Neural crest cell (in vitro differentiated cells): ENCODE data around the gene FFAR3. TPM values are rescaled to one million over a fixed set of nuclear protein-coding genes. Genes with fewer than 3 reads are reported as not detected.
"Not testable (repeated sequence)": the region's sequence is repeated elsewhere in the genome, so short reads cannot be mapped to it uniquely, and the experiment has no call there.

Source experiments
- DNase-seq: peaks from one replicate; pipeline ENCODE4 v3.0.0; 2021; ENCODE audit warnings: low read depth, mixed read lengths, low spot score
- H3K27ac Mint-ChIP-seq: one replicate; pipeline ENCODE4 v1.8.0; 2021; ENCODE audit warnings: mild to moderate bottlenecking, mixed read lengths; ENCODE audit not compliant: unreplicated experiment
- H3K27me3 Mint-ChIP-seq: 2 replicates; pipeline ENCODE4 v1.8.0; 2021; ENCODE audit warnings: low read depth, mild to moderate bottlenecking, mixed read lengths
- H3K36me3 Mint-ChIP-seq: 2 replicates; pipeline ENCODE4 v1.8.0; 2021; ENCODE audit warnings: low read depth, mild to moderate bottlenecking, mixed read lengths
- H3K4me1 Mint-ChIP-seq: 2 replicates; pipeline ENCODE4 v1.8.0; 2021; ENCODE audit warnings: mixed read lengths
- H3K4me3 Mint-ChIP-seq: one replicate; pipeline ENCODE4 v1.8.0; 2021; ENCODE audit warnings: mild to moderate bottlenecking, mixed read lengths
- H3K9me3 Mint-ChIP-seq: 2 replicates; pipeline ENCODE4 v1.8.0; 2021; ENCODE audit warnings: mixed read lengths
- CTCF ChIP-seq: fragments of 200-600 bp; sonication (generic); conservative IDR thresholded peaks from 2 replicates; pipeline ENCODE4 v1.5.0; 2021; ENCODE audit warnings: antibody characterized with exemption, mild to moderate bottlenecking
- total RNA-seq: library from RNA; stranded (reverse); gene quantifications from 2 replicates; pipeline ENCODE4 v1.2.1, GENCODE V29; 2021

Gene FFAR3
- total RNA-seq, 1 donor from 2014 or later = not detected

GRCh38 chr19:35368378-35368777 is 10.1 kb downstream of the FFAR3 start:
- H3K36me3 Mint-ChIP-seq = no peaks in the 10 kb centered on the region
- no peaks in the 10 kb centered on the region for H3K9me3 Mint-ChIP-seq
- TF ChIP-seq CTCF = no peak
- H3K4me1 Mint-ChIP-seq = no peaks in the 10 kb centered on the region
- no peak overlapping the region for H3K27ac Mint-ChIP-seq
- no peak for DNase-seq
- H3K27me3 Mint-ChIP-seq = peaks cover 31% of the 10 kb centered on the region
- no peak overlapping the region for H3K4me3 Mint-ChIP-seq

GRCh38 chr19:35369522-35369921 is 11.3 kb downstream of the FFAR3 start:
- Mint-ChIP-seq H3K27ac (no peak overlapping the region), H3K9me3 (no peaks in the 10 kb centered on the region), H3K36me3 (no peaks in the 10 kb centered on the region), H3K4me1 (no peaks in the 10 kb centered on the region), H3K4me3 (no peak overlapping the region), H3K27me3 (peaks cover 42% of the 10 kb centered on the region)
- TF ChIP-seq CTCF = no peak
- DNase-seq = no peak

GRCh38 chr19:35370722-35371121 is 12.5 kb downstream of the FFAR3 start, which contains the start of gene GPR42:
Gene GPR42 (plus strand): TSS chr19:35371068. CDS start chr19:35371360, 292 bp downstream.
- Mint-ChIP-seq H3K9me3 (no peaks in the 10 kb centered on the region), H3K27ac (no peak within 1 kb of the TSS), H3K36me3 (no peaks in the 10 kb centered on the region), H3K27me3 (peaks cover 51% of the 10 kb centered on the region), H3K4me1 (no peaks in the 10 kb centered on the region), H3K4me3 (no peak within 1 kb of the TSS)
- no peak for TF ChIP-seq CTCF
- no peak for DNase-seq

GRCh38 chr19:35373492-35373891 is 15.2 kb downstream of the FFAR3 start:
- no peak for TF ChIP-seq CTCF
- Mint-ChIP-seq H3K4me3 (no peak overlapping the region), H3K27me3 (peaks cover 54% of the 10 kb centered on the region), H3K36me3 (no peaks in the 10 kb centered on the region), H3K9me3 (no peaks in the 10 kb centered on the region), H3K27ac (no peak overlapping the region), H3K4me1 (no peaks in the 10 kb centered on the region)
- no peak for DNase-seq

- H3K9me3 Mint-ChIP-seq, DNase-seq, H3K36me3 Mint-ChIP-seq, H3K4me3 Mint-ChIP-seq, H3K27ac Mint-ChIP-seq, H3K4me1 Mint-ChIP-seq: not testable (repeated sequence)
- peaks cover 53% of the 10 kb centered on the region for H3K27me3 Mint-ChIP-seq
Measured at GRCh38 chr19:35374031-35374430, 15.8 kb downstream of the FFAR3 start.

GRCh38 chr19:35375505-35376307 is 17.4 kb downstream of the FFAR3 start:
- Mint-ChIP-seq H3K4me3 (no peak overlapping the region), H3K4me1 (no peaks in the 10 kb centered on the region), H3K36me3 (no peaks in the 10 kb centered on the region), H3K27me3 (peaks cover 53% of the 10 kb centered on the region), H3K9me3 (no peaks in the 10 kb centered on the region), H3K27ac (no peak overlapping the region)
- no peak for TF ChIP-seq CTCF
- no peak for DNase-seq
